Smooth muscle cell (in vitro differentiated cells): ENCODE results near the gene CHURC1. TPM values are rescaled to one million over a fixed set of nuclear protein-coding genes. Genes with fewer than 3 reads are reported as not detected.

ENCODE experiments used
- DNase-seq: peaks from one replicate; lab custom pipeline; 2025; ENCODE audit not compliant: unreplicated experiment; lab: John Stamatoyannopoulos, UW
- H2AFZ ChIP-seq: fragments of 200-600 bp; sonication (generic); 2 replicates; pipeline ENCODE4 v1.6.0; 2016; ENCODE audit warnings: antibody characterized with exemption, low read depth, mild to moderate bottlenecking
- H3F3A ChIP-seq: fragments of 200-600 bp; sonication (generic); 2 replicates; pipeline ENCODE4 v1.6.0; 2017; ENCODE audit warnings: antibody characterized with exemption, low read depth
- H3K27ac ChIP-seq: fragments of 200-600 bp; sonication (generic); 2 replicates; pipeline ENCODE4 v1.5.1; 2016; ENCODE audit warnings: low read depth, mild to moderate bottlenecking
- H3K27me3 ChIP-seq: fragments of 200-600 bp; sonication (generic); 2 replicates; pipeline ENCODE4 v1.6.1; 2016; ENCODE audit warnings: low read depth, mild to moderate bottlenecking
- H3K36me3 ChIP-seq: fragments of 200-600 bp; sonication (generic); 2 replicates; pipeline ENCODE4 v1.5.1; 2016; ENCODE audit warnings: low read depth
- H3K4me1 ChIP-seq: fragments of 200-600 bp; sonication (generic); 2 replicates; pipeline ENCODE4 v1.5.1; 2016; ENCODE audit warnings: low read depth
- H3K4me2 ChIP-seq: fragments of 200-600 bp; sonication (generic); 2 replicates; pipeline ENCODE4 v1.6.0; 2016; ENCODE audit warnings: mild to moderate bottlenecking
- H3K4me3 ChIP-seq: fragments of 200-600 bp; sonication (generic); 2 replicates; pipeline ENCODE4 v1.5.1; 2016; ENCODE audit warnings: mild to moderate bottlenecking
- H3K79me2 ChIP-seq: fragments of 200-600 bp; sonication (generic); 2 replicates; pipeline ENCODE4 v1.6.0; 2016; ENCODE audit warnings: low read depth, mild to moderate bottlenecking
- H3K9ac ChIP-seq: fragments of 200-600 bp; sonication (generic); 2 replicates; pipeline ENCODE4 v1.6.0; 2016; ENCODE audit warnings: low read depth
- H3K9me3 ChIP-seq: fragments of 200-600 bp; sonication (generic); replicated peaks from 2 replicates; pipeline ENCODE4 v1.5.1; 2016; ENCODE audit warnings: low read depth
- H4K20me1 ChIP-seq: fragments of 200-600 bp; sonication (generic); 2 replicates; pipeline ENCODE4 v1.6.0; 2016; ENCODE audit warnings: low read depth
- WGBS: methylation state at CpG from one replicate; pipeline ENCODE4 v1.1.7; 2016; ENCODE audit warnings: low lambda C conversion rate; 5-methylcytosine and 5-hydroxymethylcytosine counted together
- polyA plus RNA-seq: library from polyadenylated mRNA; unstranded; fragments of >200 nt; fragmentation: Nextera tagmentation; extraction: Ambion mirVana; gene quantifications from 2 replicates; pipeline ENCODE4 v1.2.1, GENCODE V29; 2016
- total RNA-seq: library from RNA; depleted of rRNA; stranded (reverse); fragments of >200 nt; gene quantifications from 2 replicates; pipeline ENCODE4 v1.2.3, GENCODE V29; 2014
- TF ChIP-seq, protein P1 (sequence below): fragments of 200-600 bp; sonication (generic); IDR thresholded peaks from 2 replicates; pipeline ENCODE4 v1.5.1; 2017; ENCODE audit warnings: borderline replicate concordance, mild to moderate bottlenecking, antibody characterized with exemption; ENCODE audit not compliant: insufficient read depth, poor library complexity, severe bottlenecking

Gene CHURC1
- total and polyA plus RNA-seq, 2 experiments from 2014 or later = 48.8 to 102 TPM

DNA sequence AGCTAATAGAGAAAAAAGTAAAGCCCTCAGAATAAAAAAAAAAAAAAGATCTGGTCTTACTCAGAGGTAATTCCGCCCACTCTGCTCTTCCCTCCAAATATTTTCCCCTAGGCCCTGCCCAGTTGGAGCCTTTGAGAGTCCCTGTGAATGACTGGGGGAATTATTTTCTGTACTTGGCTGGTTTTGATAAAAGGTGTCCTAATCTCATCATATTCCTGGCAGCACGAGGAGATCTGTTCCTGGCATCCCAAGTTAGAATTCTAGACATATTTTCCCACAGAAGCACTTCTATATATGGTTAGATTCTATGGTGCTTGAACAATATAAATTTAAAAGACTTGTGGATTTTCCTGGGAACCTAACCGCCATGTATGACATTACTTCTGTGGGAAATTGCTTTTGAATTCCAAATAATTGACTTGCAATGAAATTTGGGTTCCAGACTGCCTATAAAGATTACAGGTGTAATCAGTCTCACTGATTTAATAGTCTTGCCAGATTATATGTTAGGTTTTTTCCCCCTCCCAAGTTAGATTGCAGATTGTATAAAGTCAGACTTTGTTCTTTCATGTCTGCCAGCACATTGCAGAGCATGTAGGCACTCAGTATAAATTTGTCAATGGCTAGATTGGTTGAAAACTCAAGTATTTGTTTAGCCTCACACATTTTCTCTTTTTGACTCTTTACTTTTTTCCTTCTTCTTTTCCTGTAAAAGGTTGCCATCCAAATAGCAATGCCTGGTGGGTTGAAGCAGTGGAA, 16.0 kb downstream of the CHURC1 start:
- no peak overlapping the region for H3K9ac ChIP-seq
- H2AFZ ChIP-seq = no peak overlapping the region
- no peak overlapping the region for H3K4me3 ChIP-seq
- 94% methylated on average over 3 of the region's 3 CpGs for WGBS
- H3K79me2 ChIP-seq = no peaks in the 10 kb centered on the region
- H4K20me1 ChIP-seq = peaks cover 60% of the 10 kb centered on the region
- peaks cover 18% of the 10 kb centered on the region for H3K36me3 ChIP-seq
- no peaks in the 10 kb centered on the region for H3K27me3 ChIP-seq
- no peaks in the 10 kb centered on the region for H3F3A ChIP-seq
- no peaks in the 10 kb centered on the region for H3K4me1 ChIP-seq
- no peak overlapping the region for H3K4me2 ChIP-seq
- no peaks in the 10 kb centered on the region for H3K9me3 ChIP-seq
- no peak overlapping the region for H3K27ac ChIP-seq
- TF ChIP-seq, protein P1, sequence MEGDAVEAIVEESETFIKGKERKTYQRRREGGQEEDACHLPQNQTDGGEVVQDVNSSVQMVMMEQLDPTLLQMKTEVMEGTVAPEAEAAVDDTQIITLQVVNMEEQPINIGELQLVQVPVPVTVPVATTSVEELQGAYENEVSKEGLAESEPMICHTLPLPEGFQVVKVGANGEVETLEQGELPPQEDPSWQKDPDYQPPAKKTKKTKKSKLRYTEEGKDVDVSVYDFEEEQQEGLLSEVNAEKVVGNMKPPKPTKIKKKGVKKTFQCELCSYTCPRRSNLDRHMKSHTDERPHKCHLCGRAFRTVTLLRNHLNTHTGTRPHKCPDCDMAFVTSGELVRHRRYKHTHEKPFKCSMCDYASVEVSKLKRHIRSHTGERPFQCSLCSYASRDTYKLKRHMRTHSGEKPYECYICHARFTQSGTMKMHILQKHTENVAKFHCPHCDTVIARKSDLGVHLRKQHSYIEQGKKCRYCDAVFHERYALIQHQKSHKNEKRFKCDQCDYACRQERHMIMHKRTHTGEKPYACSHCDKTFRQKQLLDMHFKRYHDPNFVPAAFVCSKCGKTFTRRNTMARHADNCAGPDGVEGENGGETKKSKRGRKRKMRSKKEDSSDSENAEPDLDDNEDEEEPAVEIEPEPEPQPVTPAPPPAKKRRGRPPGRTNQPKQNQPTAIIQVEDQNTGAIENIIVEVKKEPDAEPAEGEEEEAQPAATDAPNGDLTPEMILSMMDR = no peak
- no peak for DNase-seq

DNA sequence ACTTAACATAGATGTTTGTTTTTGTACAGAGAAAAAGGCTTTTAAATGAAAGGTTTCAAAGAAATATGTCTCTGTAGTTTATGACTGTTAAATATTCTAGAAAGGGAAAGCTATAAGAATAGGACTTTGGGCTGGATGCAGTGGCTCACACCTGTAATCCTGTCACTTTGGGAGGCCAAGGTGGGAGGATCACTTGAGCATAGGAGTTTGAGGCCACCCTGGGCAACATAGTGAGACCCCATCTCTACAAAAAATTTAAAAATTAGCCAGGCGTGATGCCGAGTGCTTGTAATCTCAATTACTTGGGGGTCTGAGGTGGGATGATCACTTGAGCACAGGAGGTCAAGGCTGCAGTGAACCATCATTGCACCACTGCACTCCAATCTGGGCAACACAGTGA, 16.9 kb downstream of the CHURC1 start:
- 98% methylated on average over 2 of the region's 2 CpGs for WGBS
- H3K4me2 ChIP-seq = no peak overlapping the region
- peaks cover 60% of the 10 kb centered on the region for H4K20me1 ChIP-seq
- H3K9ac ChIP-seq = no peak overlapping the region
- no peaks in the 10 kb centered on the region for H3K4me1 ChIP-seq
- TF ChIP-seq, protein P1 = no peak
- no peaks in the 10 kb centered on the region for H3K27me3 ChIP-seq
- H3K9me3 ChIP-seq = no peaks in the 10 kb centered on the region
- no peak overlapping the region for H3K4me3 ChIP-seq
- H3K27ac ChIP-seq = no peak overlapping the region
- no peaks in the 10 kb centered on the region for H3K79me2 ChIP-seq
- H3F3A ChIP-seq = no peaks in the 10 kb centered on the region
- DNase-seq = no peak
- peaks cover 18% of the 10 kb centered on the region for H3K36me3 ChIP-seq
- no peak overlapping the region for H2AFZ ChIP-seq

DNA sequence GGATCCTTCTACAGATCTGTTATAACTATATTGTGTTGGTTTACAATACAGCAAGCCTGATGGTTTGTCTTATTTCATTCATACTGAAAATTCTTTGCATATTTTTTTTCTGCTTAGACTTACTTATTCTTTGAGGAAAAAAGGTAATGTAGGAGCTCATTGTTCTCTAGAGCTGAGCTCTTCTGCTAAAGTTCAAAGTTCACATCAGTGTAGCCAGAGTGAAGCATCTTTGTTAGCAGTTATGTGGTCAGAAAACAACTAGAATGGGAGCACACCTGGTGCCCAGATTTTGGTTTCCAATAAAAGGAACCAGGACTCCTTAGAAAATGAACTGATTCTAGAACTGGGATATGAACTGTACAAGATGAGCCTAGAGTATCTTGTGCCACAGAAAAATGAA, 18.0 kb downstream of the CHURC1 start:
- Histone ChIP-seq H3K9me3 (no peaks in the 10 kb centered on the region), H3K79me2 (no peaks in the 10 kb centered on the region), H3K4me3 (no peak overlapping the region), H2AFZ (no peak overlapping the region), H3F3A (no peaks in the 10 kb centered on the region), H3K4me2 (no peak overlapping the region), H3K4me1 (no peaks in the 10 kb centered on the region), H4K20me1 (peaks cover 59% of the 10 kb centered on the region), H3K36me3 (peaks cover 11% of the 10 kb centered on the region), H3K27ac (no peak overlapping the region), H3K9ac (no peak overlapping the region), H3K27me3 (no peaks in the 10 kb centered on the region)
- no peak for DNase-seq
- TF ChIP-seq, protein P1 = no peak
